Activated effector memory CD4-positive, alpha-beta T cell treated with anti-CD3 and anti-CD28 coated beads, Interleukin-2, amount 50 U/mL, for 16 hours (primary cell): ENCODE results near the gene SCAPER.
"Not testable (repeated sequence)": the region's sequence is repeated elsewhere in the genome, so short reads cannot be mapped to it uniquely, and the experiment has no call there.

Experiments used
- DNase-seq: peaks from one replicate; pipeline ENCODE4 v3.0.0-alpha.2; 2020

Gene SCAPER

DNA sequence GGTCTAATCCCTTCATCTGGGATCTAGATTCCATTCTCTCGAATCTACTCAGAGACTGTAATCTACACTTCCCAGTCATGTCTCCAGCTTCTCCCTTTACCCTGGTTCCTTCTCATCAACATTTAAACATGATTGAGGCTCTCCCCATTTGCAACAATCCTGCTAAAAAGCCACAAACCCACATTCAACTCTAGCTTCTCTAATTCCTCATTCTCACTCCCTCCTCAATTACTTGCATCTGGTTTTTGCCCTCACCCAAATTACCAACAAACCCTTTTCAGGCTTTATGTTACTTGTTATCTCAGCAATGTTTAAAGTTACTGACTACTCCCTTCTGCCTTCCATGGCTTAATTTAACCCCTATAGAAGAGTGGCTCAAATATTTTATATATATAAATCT is 605.4 kb downstream of the SCAPER start:
- DNase-seq, result no peak

DNA sequence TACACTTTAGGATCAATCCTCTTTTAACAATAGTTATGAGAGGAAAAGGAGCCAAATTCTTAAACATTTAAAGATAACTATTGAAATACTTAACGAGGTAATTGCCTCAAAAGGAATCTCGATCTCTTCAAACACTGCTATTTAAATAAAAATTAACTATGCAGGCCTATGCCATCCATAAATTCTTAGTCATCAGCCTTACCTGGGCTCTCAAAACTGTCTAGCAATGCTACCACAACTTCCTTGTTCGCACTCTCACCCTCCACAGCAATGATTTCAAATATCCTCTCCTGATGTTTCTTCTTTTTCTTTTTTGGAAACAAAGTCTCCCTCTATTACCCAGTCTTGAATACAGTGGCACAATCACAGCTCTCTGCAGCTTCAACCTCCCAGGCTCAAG is 606.2 kb downstream of the SCAPER start:
- no peak for DNase-seq

DNA sequence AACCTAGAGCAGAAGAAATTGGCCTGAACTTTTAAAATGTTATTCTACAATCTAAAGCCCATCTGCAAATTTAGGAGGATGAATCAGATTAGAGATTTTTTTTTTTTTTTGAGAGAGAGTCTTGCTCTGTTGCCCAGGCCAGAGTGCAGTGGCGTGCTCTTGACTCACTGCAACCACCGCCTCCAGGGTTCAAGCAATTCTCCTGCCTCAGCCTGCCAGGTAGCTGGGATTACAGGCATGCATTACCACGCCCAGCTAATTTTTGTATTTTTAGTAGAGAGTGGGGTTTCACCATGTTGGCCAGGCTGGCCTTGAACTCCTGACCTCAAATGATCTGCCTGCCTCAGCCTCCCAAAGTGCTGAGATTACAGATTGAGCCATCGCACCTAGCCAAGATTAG is 607.2 kb downstream of the SCAPER start:
- DNase-seq, result not testable (repeated sequence)
